KMS-11 (cell line): ENCODE measurements around the gene SDK1.

ENCODE experiments used
- H2AFZ ChIP-seq: fragments of 200-600 bp; sonication (generic); 2 replicates; pipeline ENCODE4 v1.6.1; 2016; ENCODE audit warnings: antibody characterized with exemption, mixed run types, low read depth
- H3K27ac ChIP-seq: fragments of 200-600 bp; sonication (generic); 2 replicates; pipeline ENCODE4 v1.6.1; 2016; ENCODE audit warnings: mild to moderate bottlenecking, mixed run types
- H3K27me3 ChIP-seq: fragments of 200-600 bp; sonication (generic); 2 replicates; pipeline ENCODE4 v1.6.1; 2017; ENCODE audit warnings: mild to moderate bottlenecking, low read depth, mixed run types, moderate library complexity; ENCODE audit not compliant: insufficient read depth
- H3K36me3 ChIP-seq: fragments of 200-600 bp; sonication (generic); 2 replicates; pipeline ENCODE4 v1.6.1; 2017; ENCODE audit warnings: mild to moderate bottlenecking, mixed run types; ENCODE audit not compliant: insufficient read depth
- H3K4me1 ChIP-seq: fragments of 200-600 bp; sonication (generic); 2 replicates; pipeline ENCODE4 v1.6.1; 2016; ENCODE audit warnings: mild to moderate bottlenecking, low read depth, mixed run types; ENCODE audit not compliant: poor library complexity, severe bottlenecking
- H3K4me2 ChIP-seq: fragments of 200-600 bp; sonication (generic); 2 replicates; pipeline ENCODE4 v1.7.0; 2016; ENCODE audit warnings: mild to moderate bottlenecking, mixed run types
- H3K4me3 ChIP-seq: fragments of 200-600 bp; sonication (generic); IDR thresholded peaks from 2 replicates; pipeline ENCODE4 v1.6.1; 2017; ENCODE audit warnings: low read depth, low read length, mixed read lengths; ENCODE audit not compliant: insufficient read depth
- H3K79me2 ChIP-seq: fragments of 200-600 bp; sonication (generic); 2 replicates; pipeline ENCODE4 v1.6.1; 2016; ENCODE audit warnings: low read depth, mixed run types; ENCODE audit not compliant: insufficient read depth
- H3K9ac ChIP-seq: fragments of 200-600 bp; sonication (generic); 2 replicates; pipeline ENCODE4 v1.6.1; 2016; ENCODE audit warnings: mild to moderate bottlenecking, mixed run types
- H4K20me1 ChIP-seq: fragments of 200-600 bp; sonication (generic); 2 replicates; pipeline ENCODE4 v1.6.1; 2016; ENCODE audit warnings: mild to moderate bottlenecking, mixed run types; ENCODE audit not compliant: insufficient read depth
- TF ChIP-seq, protein P1 (sequence below): fragments of 200-600 bp; sonication (generic); conservative IDR thresholded peaks from 2 replicates; pipeline ENCODE4 v1.6.1; 2017; ENCODE audit warnings: low read depth, mild to moderate bottlenecking, antibody characterized with exemption, low read length, moderate library complexity, mixed read lengths

SDK1 gene

GRCh38 chr7:4045975-4046374, 744.9 kb downstream of the SDK1 start:
- TF ChIP-seq, protein P1, sequence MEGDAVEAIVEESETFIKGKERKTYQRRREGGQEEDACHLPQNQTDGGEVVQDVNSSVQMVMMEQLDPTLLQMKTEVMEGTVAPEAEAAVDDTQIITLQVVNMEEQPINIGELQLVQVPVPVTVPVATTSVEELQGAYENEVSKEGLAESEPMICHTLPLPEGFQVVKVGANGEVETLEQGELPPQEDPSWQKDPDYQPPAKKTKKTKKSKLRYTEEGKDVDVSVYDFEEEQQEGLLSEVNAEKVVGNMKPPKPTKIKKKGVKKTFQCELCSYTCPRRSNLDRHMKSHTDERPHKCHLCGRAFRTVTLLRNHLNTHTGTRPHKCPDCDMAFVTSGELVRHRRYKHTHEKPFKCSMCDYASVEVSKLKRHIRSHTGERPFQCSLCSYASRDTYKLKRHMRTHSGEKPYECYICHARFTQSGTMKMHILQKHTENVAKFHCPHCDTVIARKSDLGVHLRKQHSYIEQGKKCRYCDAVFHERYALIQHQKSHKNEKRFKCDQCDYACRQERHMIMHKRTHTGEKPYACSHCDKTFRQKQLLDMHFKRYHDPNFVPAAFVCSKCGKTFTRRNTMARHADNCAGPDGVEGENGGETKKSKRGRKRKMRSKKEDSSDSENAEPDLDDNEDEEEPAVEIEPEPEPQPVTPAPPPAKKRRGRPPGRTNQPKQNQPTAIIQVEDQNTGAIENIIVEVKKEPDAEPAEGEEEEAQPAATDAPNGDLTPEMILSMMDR, result no peak
- Histone ChIP-seq H3K27ac (no peak overlapping the region), H3K36me3 (no peaks in the 10 kb centered on the region), H3K9ac (no peak overlapping the region), H3K4me2 (no peak overlapping the region), H4K20me1 (no peaks in the 10 kb centered on the region), H3K27me3 (no peaks in the 10 kb centered on the region), H3K4me1 (no peaks in the 10 kb centered on the region), H2AFZ (no peak overlapping the region), H3K4me3 (no peak overlapping the region), H3K79me2 (no peaks in the 10 kb centered on the region)

DNA sequence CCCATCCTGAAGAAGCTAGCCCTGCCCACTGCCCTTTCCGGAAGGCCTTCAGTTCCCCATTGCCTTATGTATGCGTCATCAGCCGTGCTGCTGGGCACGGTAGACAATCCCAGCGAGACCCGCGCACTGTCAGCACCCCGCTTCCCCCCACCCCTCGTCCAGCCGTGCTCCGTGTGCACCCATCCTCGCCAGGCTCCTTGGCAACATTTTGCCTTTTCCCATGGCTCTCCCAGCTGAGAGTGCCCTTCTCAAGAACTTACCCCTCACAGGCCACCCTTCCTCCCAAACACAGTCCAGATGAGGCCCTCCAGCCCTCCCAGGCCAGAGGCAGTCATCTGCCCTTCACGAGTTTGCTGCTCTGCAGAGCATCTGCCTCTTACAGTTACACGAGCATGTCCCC, 747.3 kb downstream of the SDK1 start:
- TF ChIP-seq, protein P1, result no peak
- Histone ChIP-seq H3K79me2 (no peaks in the 10 kb centered on the region), H3K4me2 (no peak overlapping the region), H3K4me1 (no peaks in the 10 kb centered on the region), H3K4me3 (no peak overlapping the region), H2AFZ (no peak overlapping the region), H3K36me3 (no peaks in the 10 kb centered on the region), H3K9ac (no peak overlapping the region), H4K20me1 (no peaks in the 10 kb centered on the region), H3K27ac (no peak overlapping the region), H3K27me3 (no peaks in the 10 kb centered on the region)

DNA sequence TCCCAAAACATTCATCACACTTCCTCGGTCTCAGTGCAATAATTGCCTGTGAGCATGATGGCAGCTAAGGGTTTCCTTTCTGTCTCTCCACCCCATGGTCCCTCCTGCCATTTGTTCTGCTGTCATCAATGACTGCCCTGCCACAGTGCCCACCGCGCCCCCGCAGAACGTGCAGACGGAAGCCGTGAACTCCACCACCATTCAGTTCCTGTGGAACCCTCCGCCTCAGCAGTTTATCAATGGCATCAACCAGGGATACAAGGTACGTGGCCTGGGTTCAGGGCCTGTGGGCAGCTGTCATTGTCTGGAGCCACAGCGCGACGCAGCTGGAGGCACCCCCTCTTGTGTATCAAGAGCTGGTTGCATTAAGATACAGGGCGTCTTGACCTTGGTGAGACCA, 748.1 kb downstream of the SDK1 start:
- no peaks in the 10 kb centered on the region for H4K20me1 ChIP-seq

DNA sequence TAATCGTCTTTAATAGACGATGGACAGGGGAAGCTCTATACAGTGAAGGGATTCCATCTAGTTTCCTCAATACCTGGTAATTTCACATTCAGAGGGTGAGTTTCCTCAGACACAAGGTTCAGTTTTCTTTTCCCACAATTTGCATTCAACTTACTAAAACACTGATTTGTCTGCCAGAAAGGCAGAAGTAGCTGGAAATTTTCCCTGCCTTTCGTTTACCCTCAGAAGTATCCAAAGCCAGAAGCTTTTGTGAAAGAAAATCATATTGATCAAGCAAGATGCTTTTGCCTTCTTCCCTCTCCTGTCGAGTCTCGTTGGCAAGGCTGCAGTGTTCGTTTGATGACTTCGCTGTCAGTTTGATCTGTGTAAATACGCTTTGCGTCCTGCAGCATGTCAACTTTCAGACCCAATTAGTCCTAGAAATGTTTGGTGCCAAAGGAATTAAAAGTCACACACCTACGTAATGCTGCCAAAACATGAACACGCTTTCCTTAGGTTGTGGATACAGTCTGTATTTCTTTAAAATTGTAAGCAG, 749.1 kb downstream of the SDK1 start:
- H3K36me3 ChIP-seq, result no peaks in the 10 kb centered on the region
- H2AFZ ChIP-seq, result no peak overlapping the region
- no peaks in the 10 kb centered on the region for H3K79me2 ChIP-seq
- H3K4me3 ChIP-seq, result no peak overlapping the region
- H3K9ac ChIP-seq, result no peak overlapping the region
- TF ChIP-seq, protein P1, result no peak
- H4K20me1 ChIP-seq, result no peaks in the 10 kb centered on the region
- H3K4me2 ChIP-seq, result no peak overlapping the region
- H3K27me3 ChIP-seq, result no peaks in the 10 kb centered on the region
- no peaks in the 10 kb centered on the region for H3K4me1 ChIP-seq
- H3K27ac ChIP-seq, result no peak overlapping the region

More for the DNA sequence above, 748.1 kb downstream of the SDK1 start:
- Histone ChIP-seq H3K4me2 (no peak overlapping the region), H3K27ac (no peak overlapping the region), H3K79me2 (no peaks in the 10 kb centered on the region), H3K9ac (no peak overlapping the region), H3K27me3 (no peaks in the 10 kb centered on the region), H3K36me3 (no peaks in the 10 kb centered on the region), H3K4me1 (no peaks in the 10 kb centered on the region), H2AFZ (no peak overlapping the region), H3K4me3 (no peak overlapping the region)
- TF ChIP-seq, protein P1, result no peak
